Activated gamma-delta T cell treated with anti-CD3 and anti-CD28 coated beads, Interleukin-2, amount 50 U/mL, for 16 hours (primary cell): Measurements from ENCODE around the gene TCF25.

Source experiments
- DNase-seq: peaks from one replicate; pipeline ENCODE4 v3.0.0-alpha.2; 2020; ENCODE audit warnings: low read depth

TCF25 gene

DNA sequence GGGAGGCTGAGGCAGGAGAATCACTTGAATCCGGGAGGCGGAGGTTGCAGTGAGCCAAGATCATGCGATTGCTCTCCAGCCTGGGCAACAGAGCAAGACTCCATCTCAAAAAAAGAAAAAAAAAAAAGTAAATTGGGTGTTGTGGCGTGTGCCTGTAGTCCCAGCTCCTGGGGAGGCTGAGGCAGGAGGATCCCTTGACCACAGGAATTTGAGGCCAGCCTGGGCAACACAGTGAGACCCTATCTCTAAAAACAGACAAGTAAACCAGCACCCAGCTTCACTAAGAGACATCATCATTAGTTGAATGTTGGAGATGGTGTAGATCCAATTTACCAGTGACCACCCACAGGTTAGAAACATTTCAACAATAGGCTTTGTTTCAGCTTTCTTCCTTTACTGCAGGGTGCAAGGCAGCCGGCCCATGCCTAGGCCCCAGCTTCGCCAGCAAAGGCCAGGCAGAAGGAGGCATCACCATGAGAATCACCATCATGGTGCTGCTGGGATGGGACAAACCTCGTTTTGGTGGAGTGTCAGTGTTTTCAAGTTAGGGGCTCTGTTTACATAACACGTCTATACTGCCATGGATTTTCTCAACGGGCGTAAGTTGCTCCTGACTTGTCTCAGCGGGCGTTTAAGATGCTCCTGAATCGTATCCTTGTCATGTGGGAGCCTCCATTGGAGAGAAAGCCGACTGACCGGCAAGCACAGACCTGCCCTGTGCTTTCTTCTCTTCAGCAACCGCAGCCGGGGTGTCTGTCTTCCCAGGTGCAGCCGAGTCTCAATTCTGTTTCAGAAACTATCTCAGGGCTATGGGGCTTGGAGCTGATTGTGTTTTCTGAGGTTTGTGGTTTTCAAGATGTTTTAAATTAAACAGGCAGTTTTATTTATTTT lies 7.3 kb downstream of the TCF25 start:
- no peak for DNase-seq

- DNase-seq: no peak
Measured at GRCh38 chr16:89881368-89881730, 8.0 kb downstream of the TCF25 start.

GRCh38 chr16:89883346-89884040 lies 10.1 kb downstream of the TCF25 start:
- DNase-seq: no peak

- DNase-seq: no peak
Measured at GRCh38 chr16:89884041-89884421, 10.6 kb downstream of the TCF25 start.

DNA sequence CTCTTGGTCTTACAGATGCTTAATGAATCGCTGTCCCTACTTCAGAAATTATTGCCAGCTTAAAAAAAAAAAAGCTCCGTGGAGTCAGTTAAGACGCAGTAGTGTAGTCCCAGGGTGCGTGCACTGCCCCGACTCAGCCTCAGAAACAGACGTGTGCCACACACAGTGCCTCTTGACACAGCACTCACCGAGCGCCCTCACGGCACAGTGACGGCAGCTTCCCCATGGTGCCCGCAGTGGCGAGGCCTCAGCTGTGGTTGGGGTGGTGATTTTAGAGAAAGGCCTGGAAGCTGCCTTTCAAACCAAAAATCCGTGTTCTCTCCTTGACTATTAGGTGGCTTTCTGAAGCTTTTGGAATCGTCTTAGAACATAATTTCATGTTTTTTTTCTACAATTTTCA lies 13.9 kb downstream of the TCF25 start:
- DNase-seq: no peak

DNA sequence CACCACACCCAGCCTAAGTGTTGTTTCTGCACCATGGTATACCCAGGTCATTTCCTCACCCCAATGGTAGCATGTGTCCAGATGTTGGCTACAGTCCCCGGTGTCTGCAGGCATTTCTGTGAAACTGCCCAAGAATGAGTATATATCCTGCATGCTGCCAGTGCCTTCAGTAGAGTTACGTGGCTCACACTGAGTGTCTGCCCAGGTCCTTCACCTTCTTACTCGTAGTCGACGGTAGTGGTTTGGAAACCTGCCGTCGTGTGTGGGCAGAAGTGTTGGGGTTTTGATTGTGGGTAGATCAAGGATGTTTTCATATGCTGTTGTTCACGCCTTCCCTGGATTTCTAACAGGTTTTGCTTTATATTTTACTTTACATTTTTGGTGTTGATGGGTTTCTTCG lies 16.8 kb downstream of the TCF25 start:
- no peak for DNase-seq

GRCh38 chr16:89890886-89891657 lies 17.7 kb downstream of the TCF25 start:
- DNase-seq: no peak

GRCh38 chr16:89892055-89892630 lies 18.8 kb downstream of the TCF25 start:
- no peak for DNase-seq

DNA sequence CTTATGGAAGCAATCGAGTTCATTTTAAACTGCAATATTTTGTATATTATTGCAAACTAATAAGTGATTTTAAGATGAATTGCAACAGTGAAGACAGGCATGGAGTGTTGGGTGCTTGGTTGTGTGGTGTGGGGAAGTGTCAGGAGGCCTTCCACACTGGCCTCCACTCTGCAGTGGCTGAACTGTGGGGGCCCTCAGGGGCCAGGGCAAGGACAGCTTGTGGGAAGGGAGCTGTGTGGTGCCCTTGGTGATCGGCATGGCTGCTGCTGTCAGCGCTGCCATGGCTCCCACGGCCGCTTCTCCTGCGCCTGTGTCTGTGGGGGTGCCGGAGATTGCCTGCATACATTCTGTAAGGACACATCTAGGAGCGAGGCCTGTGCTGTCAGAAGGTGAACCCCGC lies 19.2 kb downstream of the TCF25 start:
- DNase-seq: no peak

DNA sequence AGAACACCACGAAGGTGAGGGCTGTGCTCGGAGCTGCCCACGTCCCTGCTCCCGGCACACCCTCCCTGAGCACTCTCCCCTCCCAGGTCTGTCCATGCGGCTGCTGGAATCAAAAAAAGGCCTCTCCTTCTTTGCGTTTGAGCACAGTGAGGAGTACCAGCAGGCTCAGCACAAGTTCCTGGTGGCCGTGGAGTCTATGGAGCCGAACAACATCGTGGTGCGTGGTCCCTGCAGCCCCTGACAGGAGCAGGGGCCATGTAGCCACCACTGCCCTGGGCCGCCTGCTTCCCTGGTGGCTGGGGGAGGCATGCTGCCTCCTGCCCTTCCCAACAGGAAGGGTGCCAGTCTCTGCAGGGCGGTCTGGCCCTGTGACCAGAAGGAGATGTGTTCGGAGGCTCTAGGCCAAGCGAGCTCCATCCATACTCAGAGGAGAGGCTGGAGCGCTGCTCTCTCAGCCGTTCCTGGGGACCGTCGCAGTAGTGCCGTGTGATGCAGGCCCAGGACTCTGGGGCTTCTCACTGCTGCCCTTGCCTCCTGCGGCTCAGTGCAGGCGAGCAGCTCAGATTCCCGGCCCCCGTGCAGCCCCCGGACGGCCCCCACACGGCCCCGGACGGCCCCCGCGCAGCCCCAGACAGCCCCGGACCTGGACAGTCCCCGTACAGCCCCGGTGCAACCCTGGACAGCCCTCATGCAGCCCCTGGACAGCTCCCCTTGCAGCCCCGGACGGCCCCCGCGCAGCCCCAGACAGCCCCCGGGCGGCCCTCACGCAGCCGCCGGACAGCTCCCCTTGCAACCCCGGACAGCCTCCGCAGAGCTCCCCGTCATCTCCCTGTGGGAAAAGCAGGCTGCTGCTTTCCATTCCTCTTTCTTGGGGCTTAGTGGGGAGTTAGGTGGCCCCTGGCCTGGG lies 20.5 kb downstream of the TCF25 start:
- no peak for DNase-seq

DNA sequence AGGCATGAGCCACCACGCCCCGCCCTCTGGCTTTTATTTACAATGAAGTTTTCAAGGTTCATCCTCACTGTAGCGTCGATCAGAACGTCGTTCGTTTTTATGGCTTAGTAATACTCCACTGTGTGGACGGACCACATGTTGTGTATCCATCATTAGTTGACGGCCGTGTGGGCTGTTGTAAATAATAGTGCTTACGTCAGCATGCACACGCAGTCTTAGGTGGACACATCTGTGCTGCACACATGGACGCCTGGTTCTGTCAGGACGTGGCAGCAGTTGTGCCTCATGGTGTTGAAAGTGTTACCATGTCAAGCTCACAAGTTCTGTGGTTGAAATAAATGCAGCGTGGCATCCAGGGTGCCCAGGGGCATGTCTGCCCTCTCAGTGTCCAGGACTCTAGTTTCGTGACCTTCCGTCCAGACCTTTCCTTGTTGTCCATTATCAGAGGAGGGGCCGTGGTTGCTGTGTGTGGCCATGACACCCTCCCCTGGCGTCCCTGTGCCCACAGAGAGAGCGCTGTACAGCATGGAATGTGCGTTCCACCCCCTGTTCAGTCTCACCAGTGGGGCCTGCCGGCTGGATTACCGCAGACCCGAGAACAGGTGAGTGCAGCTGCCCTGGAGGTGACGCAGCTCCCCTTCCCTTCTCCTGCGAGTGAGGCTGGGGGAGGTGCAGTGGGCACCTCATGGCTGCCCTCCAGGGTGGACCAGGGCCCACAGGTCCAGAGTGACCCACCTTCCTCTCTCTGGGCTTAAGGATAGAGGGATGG lies 22.3 kb downstream of the TCF25 start:
- no peak for DNase-seq

DNA sequence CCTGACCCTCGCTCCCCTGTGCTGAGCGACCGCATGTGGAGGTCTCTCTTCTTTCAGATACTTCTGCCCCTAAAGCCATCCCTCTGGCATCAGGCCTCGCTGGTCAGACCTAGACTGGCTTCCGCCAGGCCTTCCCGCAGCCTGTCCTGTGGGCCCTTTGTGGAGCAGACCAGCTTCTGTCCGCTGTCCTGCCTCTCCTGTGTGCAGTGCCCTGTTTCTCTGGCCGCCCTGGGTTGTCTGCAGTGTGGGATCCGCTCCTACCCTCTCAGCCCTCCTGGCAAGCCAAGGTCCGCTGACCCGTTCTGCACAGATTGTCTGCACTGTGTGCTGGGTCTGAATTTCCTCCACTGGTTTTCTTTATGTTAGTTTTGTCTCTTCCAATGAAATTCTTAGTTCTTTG lies 23.8 kb downstream of the TCF25 start:
- DNase-seq: no peak

DNA sequence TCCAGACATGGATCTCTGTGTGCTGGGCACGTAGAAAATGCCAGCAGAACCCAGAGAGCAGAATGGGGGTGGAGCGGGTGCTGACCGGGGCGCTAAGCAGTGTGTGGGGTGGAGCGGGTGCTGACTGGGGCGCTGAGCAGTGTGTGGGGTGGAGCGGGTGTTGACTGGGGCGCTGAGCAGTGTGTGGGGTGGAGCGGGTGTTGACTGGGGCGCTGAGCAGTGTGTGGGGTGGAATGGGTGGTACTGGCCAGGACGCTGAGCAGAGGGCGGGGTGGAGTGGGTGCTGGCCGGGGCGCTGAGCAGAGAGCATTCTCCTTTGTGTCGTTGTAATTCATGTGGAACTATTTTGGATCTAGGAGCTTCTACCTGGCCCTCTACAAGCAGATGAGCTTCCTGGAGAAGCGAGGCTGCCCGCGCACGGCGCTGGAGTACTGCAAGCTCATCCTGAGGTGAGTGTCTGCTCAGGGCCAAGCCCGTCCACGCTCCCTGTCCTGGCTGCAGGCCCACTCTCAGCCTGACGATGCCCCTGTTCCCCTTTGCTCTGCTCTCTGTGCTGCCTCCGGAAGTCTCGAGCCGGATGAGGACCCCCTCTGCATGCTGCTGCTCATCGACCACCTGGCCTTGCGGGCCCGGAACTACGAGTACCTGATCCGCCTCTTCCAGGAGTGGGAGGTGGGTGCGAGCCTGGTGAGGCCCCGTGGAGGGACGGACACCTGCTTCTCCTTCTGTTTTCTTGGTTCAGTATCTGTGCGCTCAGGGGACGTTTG lies 25.0 kb downstream of the TCF25 start:
- DNase-seq: no peak

DNA sequence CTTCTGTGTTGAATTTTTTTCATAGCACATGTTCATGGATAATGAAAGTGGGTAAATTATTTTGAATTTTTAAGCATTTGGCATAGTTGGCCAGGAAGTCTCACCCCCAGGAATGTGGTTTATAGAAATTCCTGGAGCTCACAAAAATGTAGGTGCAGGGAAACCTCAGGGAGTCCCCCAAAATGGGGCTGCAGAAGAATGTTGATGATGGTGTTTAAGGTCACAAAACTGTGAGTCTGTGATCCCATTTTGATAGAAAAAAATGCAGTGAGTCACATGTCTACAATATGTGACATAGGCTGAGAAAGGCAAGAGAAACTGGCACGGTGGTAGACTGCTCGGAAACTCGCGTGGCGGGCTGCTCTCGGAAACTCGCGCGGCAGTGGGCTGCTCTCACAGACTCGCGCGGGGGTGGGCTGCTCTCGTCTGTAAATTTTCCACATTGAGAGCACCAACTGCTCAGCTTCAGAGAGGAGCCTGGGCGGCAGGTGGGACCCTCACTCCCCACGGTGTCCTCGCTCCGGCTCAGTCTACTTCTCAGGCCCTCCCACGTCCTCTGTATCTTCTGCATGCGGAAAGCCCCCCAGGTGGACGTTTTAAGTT lies 26.6 kb downstream of the TCF25 start:
- no peak for DNase-seq

GRCh38 chr16:89900885-89901284 lies 27.5 kb downstream of the TCF25 start:
- no peak for DNase-seq

- DNase-seq: no peak
Measured at GRCh38 chr16:89902980-89903379, 29.6 kb downstream of the TCF25 start.

- DNase-seq: no peak
Measured at GRCh38 chr16:89903908-89904515, 30.6 kb downstream of the TCF25 start.

- DNase-seq: no peak
Measured at GRCh38 chr16:89904606-89905510, 31.5 kb downstream of the TCF25 start.
